ENCODE data around the gene OR2AJ1.

Gene OR2AJ1

GRCh38 chr1:247924868-247925267, at the start of gene OR2AJ1:
Gene OR2AJ1 (plus strand): TSS chr1:247924889. CDS start chr1:247933769, 8,880 bp downstream.
- no peak for DNase-seq (ENCODE audit: low read depth in 2 of 2)

- DNase-seq (ENCODE audit: low read depth in 2 of 2): no peak
Observed at GRCh38 chr1:247883346-247883745, 41.3 kb upstream of the OR2AJ1 start.

GRCh38 chr1:247884797-247885413, 39.8 kb upstream of the OR2AJ1 start:
- no peak for DNase-seq (ENCODE audit: low read depth in 2 of 2)

- no peak for DNase-seq (ENCODE audit: low read depth in 2 of 2)
Observed at GRCh38 chr1:247895163-247895637, 29.5 kb upstream of the OR2AJ1 start, which contains the start of gene OR2W3. Gene OR2W3 (plus strand): TSS chr1:247895587. CDS start chr1:247895587, 0 bp downstream.

GRCh38 chr1:247895976-247896375, 28.7 kb upstream of the OR2AJ1 start:
- DNase-seq (ENCODE audit: low read depth in 2 of 2): no peak

GRCh38 chr1:247904122-247904521, 20.6 kb upstream of the OR2AJ1 start:
- DNase-seq (ENCODE audit: low read depth in 2 of 2): no peak

- DNase-seq (ENCODE audit: low read depth in 2 of 2): no peak
Observed at GRCh38 chr1:247905181-247905580, 19.5 kb upstream of the OR2AJ1 start.

- DNase-seq (ENCODE audit: low read depth in 2 of 2): no peak
Observed at GRCh38 chr1:247905910-247906503, 18.7 kb upstream of the OR2AJ1 start.

- peak in 1 of 2 experiments; percentile 4 for DNase-seq (ENCODE audit: low read depth in 2 of 2)
Observed at GRCh38 chr1:247906504-247907047, 18.1 kb upstream of the OR2AJ1 start.

- no peak for DNase-seq (ENCODE audit: low read depth in 2 of 2)
Observed at GRCh38 chr1:247908766-247909165, 15.9 kb upstream of the OR2AJ1 start.

GRCh38 chr1:247913786-247914185, 10.9 kb upstream of the OR2AJ1 start:
- no peak for DNase-seq (ENCODE audit: low read depth in 2 of 2)

- no peak for DNase-seq (ENCODE audit: low read depth in 2 of 2)
Observed at GRCh38 chr1:247914941-247915662, 9.6 kb upstream of the OR2AJ1 start.

GRCh38 chr1:247919952-247920351, 4.7 kb upstream of the OR2AJ1 start, which contains the start of gene OR2T8:
Gene OR2T8 (plus strand): TSS chr1:247920252. CDS start chr1:247921018, 766 bp downstream.
- DNase-seq (ENCODE audit: low read depth in 2 of 2): no peak

GRCh38 chr1:247923941-247924340, 748 bp upstream of the OR2AJ1 start:
- DNase-seq (ENCODE audit: low read depth in 2 of 2): no peak

GRCh38 chr1:247933989-247934388, 9.3 kb downstream of the OR2AJ1 start:
- DNase-seq (ENCODE audit: low read depth in 2 of 2): no peak

- no peak for DNase-seq (ENCODE audit: low read depth in 2 of 2)
Observed at GRCh38 chr1:247935781-247936180, 11.1 kb downstream of the OR2AJ1 start.

- no peak for DNase-seq (ENCODE audit: low read depth in 2 of 2)
Observed at GRCh38 chr1:247936415-247936814, 11.7 kb downstream of the OR2AJ1 start.

GRCh38 chr1:247936965-247937734, 12.5 kb downstream of the OR2AJ1 start:
- peak; percentile 89 to 94 for DNase-seq (ENCODE audit: low read depth in 2 of 2)

- DNase-seq (ENCODE audit: low read depth in 2 of 2): no peak
Observed at GRCh38 chr1:247942624-247943023, 17.9 kb downstream of the OR2AJ1 start.

- no peak for DNase-seq (ENCODE audit: low read depth in 2 of 2)
Observed at GRCh38 chr1:247948558-247948957, 23.9 kb downstream of the OR2AJ1 start, which contains the start of gene OR2L8. Gene OR2L8 (plus strand): TSS chr1:247948858. CDS start chr1:247948858, 0 bp downstream.

- DNase-seq (ENCODE audit: low read depth in 2 of 2): no peak
Observed at GRCh38 chr1:247953408-247953807, 28.7 kb downstream of the OR2AJ1 start.

Measured in stimulated activated CD4-positive, alpha-beta T cell treated with anti-CD3 and anti-CD28 coated beads, Interleukin-12 subunit alpha, Interleukin-12 subunit beta, amount 100 ng/mL, for 24 hours (primary cell).